GM23338 (cell line): ENCODE measurements around the gene RBM42. TPM values are rescaled to one million over a fixed set of nuclear protein-coding genes. Genes with fewer than 3 reads are reported as not detected.

Experiments used
- ATAC-seq: fragments of 200-7000 bp; cut with Tn5 transposase; 3 replicates; pipeline ENCODE4 v1.9.1; 2020
- DNase-seq: peaks from one replicate; pipeline ENCODE4 v3.0.0-alpha.2; 2015; ENCODE audit warnings: low spot score
- H2AFZ ChIP-seq: fragments of 200-600 bp; sonication (generic); 2 replicates; pipeline ENCODE4 v1.8.0; 2016; ENCODE audit warnings: antibody characterized with exemption, mild to moderate bottlenecking, moderate library complexity
- H3F3A ChIP-seq: fragments of 200-600 bp; sonication (generic); replicated peaks from 2 replicates; pipeline ENCODE4 v1.8.0; 2017; ENCODE audit warnings: antibody characterized with exemption, mixed run types, low read depth
- H3K27ac ChIP-seq: fragments of 200-600 bp; sonication (generic); 2 replicates; pipeline ENCODE4 v1.6.1; 2016; ENCODE audit warnings: low read depth
- H3K27me3 ChIP-seq: fragments of 200-600 bp; sonication (generic); 2 replicates; pipeline ENCODE4 v1.8.0; 2016; ENCODE audit warnings: mild to moderate bottlenecking, mixed run types, moderate library complexity; ENCODE audit not compliant: insufficient read depth
- H3K36me3 ChIP-seq: fragments of 200-600 bp; sonication (generic); 2 replicates; pipeline ENCODE4 v1.8.0; 2016; ENCODE audit warnings: mild to moderate bottlenecking; ENCODE audit not compliant: insufficient read depth
- H3K4me1 ChIP-seq: fragments of 200-600 bp; sonication (generic); 2 replicates; pipeline ENCODE4 v1.8.0; 2016; ENCODE audit warnings: mild to moderate bottlenecking, moderate library complexity; ENCODE audit not compliant: insufficient read depth
- H3K4me2 ChIP-seq: fragments of 200-600 bp; sonication (generic); 2 replicates; pipeline ENCODE4 v1.7.1; 2017; ENCODE audit warnings: mixed run types
- H3K4me3 ChIP-seq: fragments of 200-600 bp; sonication (generic); 2 replicates; pipeline ENCODE4 v1.6.1; 2016; ENCODE audit warnings: mixed run types
- H3K79me2 ChIP-seq: fragments of 200-600 bp; sonication (generic); replicated peaks from 2 replicates; pipeline ENCODE4 v1.8.0; 2017; ENCODE audit warnings: mild to moderate bottlenecking; ENCODE audit not compliant: insufficient read depth
- H3K9me2 ChIP-seq: fragments of 200-600 bp; sonication (generic); 2 replicates; pipeline ENCODE4 v1.8.0; 2017; ENCODE audit not compliant: insufficient read depth
- H4K20me1 ChIP-seq: fragments of 200-600 bp; sonication (generic); replicated peaks from 2 replicates; pipeline ENCODE4 v1.8.0; 2017; ENCODE audit warnings: mild to moderate bottlenecking; ENCODE audit not compliant: insufficient read depth
- H3K27ac Mint-ChIP-seq: 2 replicates; pipeline ENCODE4 v1.8.0; 2020; ENCODE audit warnings: inconsistent platforms, mild to moderate bottlenecking, moderate library complexity, mixed read lengths
- H3K27me3 Mint-ChIP-seq: 3 replicates; pipeline ENCODE4 v1.8.0; 2022; ENCODE audit warnings: low read depth, mild to moderate bottlenecking, moderate library complexity, mixed read lengths, inconsistent platforms; ENCODE audit not compliant: insufficient read depth, poor library complexity
- H3K36me3 Mint-ChIP-seq: 3 replicates; pipeline ENCODE4 v1.8.0; 2021; ENCODE audit warnings: low read depth, mild to moderate bottlenecking, inconsistent platforms, moderate library complexity, mixed read lengths
- H3K4me1 Mint-ChIP-seq: 3 replicates; pipeline ENCODE4 v1.8.0; 2020; ENCODE audit warnings: mild to moderate bottlenecking, inconsistent platforms, mixed read lengths
- H3K4me3 Mint-ChIP-seq: 3 replicates; pipeline ENCODE4 v1.8.0; 2021; ENCODE audit warnings: moderate library complexity, mild to moderate bottlenecking, inconsistent platforms, mixed read lengths
- H3K9me3 Mint-ChIP-seq: 3 replicates; pipeline ENCODE4 v1.8.0; 2020; ENCODE audit warnings: moderate library complexity, mild to moderate bottlenecking, inconsistent platforms, mixed read lengths
- CREB1 ChIP-seq: fragments of 250-450 bp; sonication (Bioruptor Pico); IDR thresholded peaks from 2 replicates; pipeline ENCODE4 v1.5.0; 2020; ENCODE audit warnings: low read depth, mild to moderate bottlenecking, moderate library complexity
- CTCF ChIP-seq, 2 experiments: fragments of 200-600 bp in 1 of 2; sonication (generic) in 1 of 2; conservative IDR thresholded peaks; 2 replicates each; pipeline versions ENCODE4 v1.5.1 to v1.6.1; 2016 to 2017; ENCODE audit warnings: antibody characterized with exemption in 2 of 2, low read depth in 2 of 2, mild to moderate bottlenecking in 2 of 2, moderate library complexity in 1 of 2
- ETS1 ChIP-seq: IDR thresholded peaks from 2 replicates; pipeline ENCODE4 v1.6.1; 2016; ENCODE audit warnings: antibody characterized with exemption
- EZH2 ChIP-seq: fragments of 200-600 bp; sonication (generic); IDR thresholded peaks from one replicate; pipeline ENCODE4 v1.8.0; 2017; ENCODE audit warnings: antibody characterized with exemption, mild to moderate bottlenecking, low read depth; ENCODE audit not compliant: unreplicated experiment
- EZH2phosphoT487 ChIP-seq: fragments of 200-600 bp; sonication (generic); IDR thresholded peaks from one replicate; pipeline ENCODE4 v1.8.1; 2018; ENCODE audit warnings: antibody characterized with exemption; ENCODE audit not compliant: unreplicated experiment
- JUNB ChIP-seq: IDR thresholded peaks from one replicate; pipeline ENCODE4 v1.6.1; 2016; ENCODE audit warnings: antibody characterized with exemption; ENCODE audit not compliant: unreplicated experiment
- NANOG ChIP-seq: IDR thresholded peaks from 2 replicates; pipeline ENCODE4 v1.6.1; 2016; ENCODE audit warnings: antibody characterized with exemption, borderline replicate concordance
- POLR2AphosphoS5 ChIP-seq: IDR thresholded peaks from 2 replicates; pipeline ENCODE4 v1.6.1; 2016; ENCODE audit warnings: antibody characterized with exemption, low read depth
- REST ChIP-seq: IDR thresholded peaks from one replicate; pipeline ENCODE4 v1.6.1; 2018; ENCODE audit warnings: antibody characterized with exemption; ENCODE audit not compliant: unreplicated experiment
- STAT1 ChIP-seq: IDR thresholded peaks from one replicate; pipeline ENCODE4 v1.6.1; 2016; ENCODE audit warnings: antibody characterized with exemption; ENCODE audit not compliant: unreplicated experiment
- ZNF331 ChIP-seq: fragments of 250-450 bp; sonication (Bioruptor Pico); IDR thresholded peaks from 2 replicates; pipeline ENCODE4 v1.5.0; 2020; ENCODE audit warnings: low read depth, mild to moderate bottlenecking, moderate library complexity
- ZNF462 ChIP-seq: fragments of 250-450 bp; sonication (Bioruptor Pico); IDR thresholded peaks from 2 replicates; pipeline ENCODE4 v1.5.0; 2020; ENCODE audit warnings: mild to moderate bottlenecking, moderate library complexity
- polyA plus RNA-seq: library from polyadenylated mRNA; unstranded; fragments of >200 nt; fragmentation: Nextera tagmentation; extraction: Ambion mirVana; gene quantifications from 2 replicates; pipeline ENCODE4 v1.2.1, GENCODE V29; 2016
- total RNA-seq: library from RNA; depleted of rRNA; stranded (reverse); fragments of >200 nt; shearing (Covaris generic); gene quantifications from 2 replicates; pipeline ENCODE4 v1.2.3, GENCODE V29; 2014

Gene RBM42
- total and polyA plus RNA-seq, 2 experiments from 2014 or later, result 74.7 to 82.9 TPM

GRCh38 chr19:35623327-35624010 is 5.4 kb upstream of the RBM42 start:
- Histone ChIP-seq H3K36me3 (no peaks in the 10 kb centered on the region), H3K4me2 (no peak overlapping the region), H3K79me2 (no peaks in the 10 kb centered on the region), H3K9me2 (no peaks in the 10 kb centered on the region), H3F3A (0 out of 2 replicates have a peak, but pooled peaks cover 2% of the 10 kb centered on the region), H2AFZ (no peak overlapping the region), H4K20me1 (no peaks in the 10 kb centered on the region), H3K4me3 (no peak overlapping the region), H3K27me3 (no peaks in the 10 kb centered on the region), H3K27ac (no peak overlapping the region), H3K4me1 (peaks cover 3% of the 10 kb centered on the region; the same call in 1 of the 2 replicates)
- H3K9me3 Mint-ChIP-seq, result no peaks in the 10 kb centered on the region
- peak overlapping the region; percentile 61; the same call in 1 of the 2 replicates for H3K27ac Mint-ChIP-seq
- H3K4me3 Mint-ChIP-seq, result no peak overlapping the region
- no peak for TF ChIP-seq CTCF (conservative IDR thresholded peaks at IDR 0.05; ENCODE audit: low read depth in 2 of 2)
- no peak for TF ChIP-seq REST
- TF ChIP-seq STAT1, result no peak
- TF ChIP-seq ETS1, result no peak
- no peak for TF ChIP-seq NANOG
- TF ChIP-seq EZH2, result no peak
- no peak for TF ChIP-seq POLR2AphosphoS5
- no peak for TF ChIP-seq JUNB
- no peak for TF ChIP-seq EZH2phosphoT487
- TF ChIP-seq CREB1 (CRISPR knock-in tag), result no peak
- no peak for TF ChIP-seq ZNF462 (CRISPR knock-in tag)
- no peak for TF ChIP-seq ZNF331 (CRISPR knock-in tag)
- peaks cover 9% of the 10 kb centered on the region for H3K27me3 Mint-ChIP-seq
- ATAC-seq (no peak), DNase-seq (no peak)
- peaks cover 17% of the 10 kb centered on the region; the same call in 2 of the 3 replicates for H3K36me3 Mint-ChIP-seq
- peaks cover 4% of the 10 kb centered on the region; the same call in 1 of the 3 replicates for H3K4me1 Mint-ChIP-seq
